Caco-2 (cell line): Measurements from ENCODE around the gene CBX2. TPM values are rescaled to one million over a fixed set of nuclear protein-coding genes. Genes with fewer than 3 reads are reported as not detected.

Experiments used
- BruUV-seq: library from RNA; stranded (reverse); fragments of 400-500 nt; replicated peaks from 2 replicates; lab custom pipeline; 2021; lab: Mats Ljungman, UMichigan
- CTCF ChIA-PET: fragments of 300-600 bp; sonication (Branson Sonifier 250); formaldehyde crosslinking; loops from one replicate; lab custom pipeline; 2022; ENCODE audit warnings: antibody characterized with exemption; lab: Charles Lee
- POLR2A ChIA-PET: fragments of 300-600 bp; sonication (Branson Sonifier 250); formaldehyde crosslinking; loops from one replicate; lab custom pipeline; 2022; ENCODE audit warnings: antibody characterized with exemption; lab: Charles Lee
- DNase-seq, 2 experiments: peaks; one replicate each; pipeline versions ENCODE4 v3.0.0 to v3.0.0-alpha.2; 2020 to 2022
- H3K27me3 ChIP-seq: replicated peaks from 2 replicates; pipeline ENCODE4 v1.6.0; 2011; ENCODE audit warnings: low read length; ENCODE audit not compliant: control insufficient read depth, insufficient read depth
- H3K36me3 ChIP-seq: 2 replicates; pipeline ENCODE4 v1.5.1; 2011; ENCODE audit warnings: low read length; ENCODE audit not compliant: control insufficient read depth, insufficient read depth
- H3K4me1 ChIP-seq: fragments of 250-450 bp; sonication (Bioruptor Pico); 2 replicates; pipeline ENCODE4 v1.5.1; 2020; ENCODE audit warnings: mild to moderate bottlenecking
- H3K4me3 ChIP-seq: 2 replicates; pipeline ENCODE4 v1.5.1; 2011; ENCODE audit warnings: low read depth, mild to moderate bottlenecking, control low read depth, low read length
- H3K9me3 ChIP-seq: fragments of 250-450 bp; sonication (Bioruptor Pico); 2 replicates; pipeline ENCODE4 v1.5.1; 2020; ENCODE audit warnings: mild to moderate bottlenecking, moderate library complexity
- H3K27ac Mint-ChIP-seq: one replicate; pipeline ENCODE4 v1.8.0; 2022; ENCODE audit warnings: mixed read lengths; ENCODE audit not compliant: unreplicated experiment
- H3K27me3 Mint-ChIP-seq: one replicate; pipeline ENCODE4 v1.8.0; 2022; ENCODE audit warnings: mixed read lengths; ENCODE audit not compliant: insufficient read depth, unreplicated experiment
- H3K36me3 Mint-ChIP-seq: one replicate; pipeline ENCODE4 v1.8.0; 2022; ENCODE audit warnings: mild to moderate bottlenecking, mixed read lengths; ENCODE audit not compliant: insufficient read depth, unreplicated experiment
- H3K4me1 Mint-ChIP-seq: one replicate; pipeline ENCODE4 v1.8.0; 2022; ENCODE audit warnings: low read depth, mixed read lengths; ENCODE audit not compliant: unreplicated experiment
- H3K4me3 Mint-ChIP-seq: one replicate; pipeline ENCODE4 v1.8.0; 2022; ENCODE audit warnings: mild to moderate bottlenecking, moderate library complexity, mixed read lengths; ENCODE audit not compliant: unreplicated experiment
- H3K9me3 Mint-ChIP-seq: one replicate; pipeline ENCODE4 v1.8.0; 2022; ENCODE audit warnings: mixed read lengths; ENCODE audit not compliant: unreplicated experiment
- CTCF ChIP-seq, 2 experiments: fragments of 200-600 bp in 1 of 2; IDR thresholded peaks; 1 replicate in 1 of 2; 2 replicates in 1 of 2; pipeline versions ENCODE4 v1.5.1 to v1.8.0; 2011 to 2022; ENCODE audit warnings: antibody characterized with exemption in 1 of 2, control low read depth in 1 of 2, inconsistent platforms in 1 of 2, low read depth in 1 of 2, low read length in 1 of 2, mild to moderate bottlenecking in 1 of 2, moderate library complexity in 1 of 2; ENCODE audit not compliant: insufficient read depth in 1 of 2, severe bottlenecking in 1 of 2, unreplicated experiment in 1 of 2
- intact Hi-C: fragments of 100-400 bp; cut with micrococcal nuclease; formaldehyde crosslinking; loops from one replicate; pipeline ENCODE4 v1.10.0; 2022; ENCODE audit not compliant: unreplicated experiment
- total RNA-seq: library from RNA; stranded (reverse); gene quantifications from 2 replicates; pipeline ENCODE4 v1.2.3, GENCODE V29; 2022

Gene CBX2
- total RNA-seq, 1 experiment from 2014 or later, result 52.8 TPM

- intact Hi-C loops, result no loop called here
- no peak for TF ChIP-seq CTCF (IDR thresholded peaks at IDR 0.05; ENCODE audit: insufficient read depth in 1 of 2, low read depth in 1 of 2, low read length in 1 of 2, severe bottlenecking in 1 of 2, unreplicated experiment in 1 of 2)
- Mint-ChIP-seq H3K27me3 (no peaks in the 10 kb centered on the region), H3K4me3 (no peak overlapping the region), H3K36me3 (peaks cover 58% of the 10 kb centered on the region), H3K27ac (no peak overlapping the region), H3K4me1 (peaks cover 7% of the 10 kb centered on the region), H3K9me3 (no peaks in the 10 kb centered on the region)
- no TSS peak for BruUV-seq
- Histone ChIP-seq H3K4me1 (peaks cover 8% of the 10 kb centered on the region), H3K4me3 (no peak overlapping the region), H3K9me3 (no peaks in the 10 kb centered on the region), H3K27me3 (no peaks in the 10 kb centered on the region), H3K36me3 (0 out of 2 replicates have a peak, but pooled peaks cover 1% of the 10 kb centered on the region)
- no peak for DNase-seq
- POLR2A ChIA-PET, result interaction anchor here (1.6 kb wide), 1 partner anchor 13 kb away, joined by 16 read pairs; the partner anchor contains the start of gene CBX8
- CTCF ChIA-PET, result no interaction called here
Measured at GRCh38 chr17:79783891-79784290, 5.9 kb downstream of the CBX2 start.

- CTCF ChIA-PET, result no interaction called here
- Histone ChIP-seq H3K36me3 (0 out of 2 replicates have a peak, but pooled peaks cover 1% of the 10 kb centered on the region), H3K9me3 (no peaks in the 10 kb centered on the region), H3K4me1 (peaks cover 2% of the 10 kb centered on the region; the same call in 1 of the 2 replicates), H3K27me3 (no peaks in the 10 kb centered on the region), H3K4me3 (no peak overlapping the region)
- Mint-ChIP-seq H3K9me3 (no peaks in the 10 kb centered on the region), H3K27ac (no peak overlapping the region), H3K4me1 (peaks cover 7% of the 10 kb centered on the region), H3K4me3 (no peak overlapping the region), H3K36me3 (peaks cover 61% of the 10 kb centered on the region), H3K27me3 (no peaks in the 10 kb centered on the region)
- no TSS peak for BruUV-seq
- intact Hi-C loops, result no loop called here
- DNase-seq, result no peak
- POLR2A ChIA-PET, result interaction anchor here (1.6 kb wide), 1 partner anchor 12 kb away, joined by 16 read pairs; the partner anchor contains the start of gene CBX8
- no peak for TF ChIP-seq CTCF (IDR thresholded peaks at IDR 0.05; ENCODE audit: insufficient read depth in 1 of 2, low read depth in 1 of 2, low read length in 1 of 2, severe bottlenecking in 1 of 2, unreplicated experiment in 1 of 2)
Measured at GRCh38 chr17:79784353-79785016, 6.5 kb downstream of the CBX2 start.

GRCh38 chr17:79785017-79785899 is 7.3 kb downstream of the CBX2 start:
- intact Hi-C loops, result no loop called here
- H3K27me3 ChIP-seq, result no peaks in the 10 kb centered on the region
- TF ChIP-seq CTCF (IDR thresholded peaks at IDR 0.05; ENCODE audit: insufficient read depth in 1 of 2, low read depth in 1 of 2, low read length in 1 of 2, severe bottlenecking in 1 of 2, unreplicated experiment in 1 of 2), result no peak
- H3K4me3 ChIP-seq, result no peak overlapping the region
- POLR2A ChIA-PET, result interaction anchor here (1.6 kb wide), 1 partner anchor 12 kb away, joined by 16 read pairs; the partner anchor contains the start of gene CBX8
- CTCF ChIA-PET, result interaction anchor here (1.7 kb wide), 1 partner anchor 12 kb away, joined by 7 read pairs; the partner anchor contains the start of gene CBX8
- H3K27ac Mint-ChIP-seq, result no peak overlapping the region
- H3K4me1 Mint-ChIP-seq, result peaks cover 5% of the 10 kb centered on the region
- no peaks in the 10 kb centered on the region for H3K27me3 Mint-ChIP-seq
- no peaks in the 10 kb centered on the region for H3K36me3 ChIP-seq
- no peak for DNase-seq
- H3K9me3 Mint-ChIP-seq, result no peaks in the 10 kb centered on the region
- BruUV-seq, result no TSS peak
- no peaks in the 10 kb centered on the region for H3K9me3 ChIP-seq
- peaks cover 57% of the 10 kb centered on the region for H3K36me3 Mint-ChIP-seq
- H3K4me1 ChIP-seq, result no peaks in the 10 kb centered on the region
- H3K4me3 Mint-ChIP-seq, result no peak overlapping the region
